GM12874 (cell line): ENCODE data around the gene ELL.

ENCODE experiments used
- TF ChIP-seq, protein P1 (sequence below): IDR thresholded peaks from 2 replicates; pipeline ENCODE4 v1.5.1; 2011; ENCODE audit warnings: low read depth, mild to moderate bottlenecking, control low read depth, low read length, moderate library complexity; ENCODE audit not compliant: insufficient read depth

ELL gene

DNA sequence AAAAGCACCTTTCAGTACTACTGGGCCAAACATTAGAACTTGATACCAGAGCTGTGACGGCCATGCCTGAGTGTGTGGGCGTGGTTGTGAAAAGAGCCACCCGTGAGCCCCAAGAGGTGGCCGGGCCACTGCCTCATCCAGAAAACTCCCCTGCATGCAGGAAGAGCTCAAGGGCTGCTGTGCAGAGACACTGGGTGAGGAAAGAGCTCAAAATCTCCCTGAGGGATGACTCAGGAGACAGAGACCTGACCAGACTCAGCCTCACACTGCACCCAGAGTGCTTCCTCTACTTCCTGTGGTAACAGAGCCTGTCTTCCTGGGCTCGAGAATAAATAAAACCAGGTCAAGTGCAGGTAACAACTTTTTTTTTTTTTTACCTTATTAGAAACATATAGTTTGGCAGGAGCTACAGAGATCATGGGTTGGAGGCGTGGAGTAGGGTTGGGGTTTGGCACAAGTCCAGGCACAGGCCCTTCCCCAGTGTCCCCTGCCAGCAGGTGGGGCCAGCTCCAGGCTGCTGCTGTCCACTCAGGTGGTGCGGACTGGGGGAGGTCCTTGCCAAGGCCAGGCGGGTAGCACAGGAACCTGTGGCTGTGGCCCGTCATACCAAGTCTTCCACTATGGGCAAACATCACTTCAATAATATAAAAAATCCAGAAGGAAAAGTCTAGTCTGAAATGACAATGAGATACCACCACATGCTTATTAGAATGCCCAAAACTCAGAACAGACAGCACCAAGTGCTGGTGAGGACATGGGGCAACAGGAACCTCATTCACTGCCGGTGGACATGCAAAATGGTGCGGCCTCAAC lies 25.5 kb downstream of the ELL start:
- TF ChIP-seq, protein P1, sequence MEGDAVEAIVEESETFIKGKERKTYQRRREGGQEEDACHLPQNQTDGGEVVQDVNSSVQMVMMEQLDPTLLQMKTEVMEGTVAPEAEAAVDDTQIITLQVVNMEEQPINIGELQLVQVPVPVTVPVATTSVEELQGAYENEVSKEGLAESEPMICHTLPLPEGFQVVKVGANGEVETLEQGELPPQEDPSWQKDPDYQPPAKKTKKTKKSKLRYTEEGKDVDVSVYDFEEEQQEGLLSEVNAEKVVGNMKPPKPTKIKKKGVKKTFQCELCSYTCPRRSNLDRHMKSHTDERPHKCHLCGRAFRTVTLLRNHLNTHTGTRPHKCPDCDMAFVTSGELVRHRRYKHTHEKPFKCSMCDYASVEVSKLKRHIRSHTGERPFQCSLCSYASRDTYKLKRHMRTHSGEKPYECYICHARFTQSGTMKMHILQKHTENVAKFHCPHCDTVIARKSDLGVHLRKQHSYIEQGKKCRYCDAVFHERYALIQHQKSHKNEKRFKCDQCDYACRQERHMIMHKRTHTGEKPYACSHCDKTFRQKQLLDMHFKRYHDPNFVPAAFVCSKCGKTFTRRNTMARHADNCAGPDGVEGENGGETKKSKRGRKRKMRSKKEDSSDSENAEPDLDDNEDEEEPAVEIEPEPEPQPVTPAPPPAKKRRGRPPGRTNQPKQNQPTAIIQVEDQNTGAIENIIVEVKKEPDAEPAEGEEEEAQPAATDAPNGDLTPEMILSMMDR: no peak

DNA sequence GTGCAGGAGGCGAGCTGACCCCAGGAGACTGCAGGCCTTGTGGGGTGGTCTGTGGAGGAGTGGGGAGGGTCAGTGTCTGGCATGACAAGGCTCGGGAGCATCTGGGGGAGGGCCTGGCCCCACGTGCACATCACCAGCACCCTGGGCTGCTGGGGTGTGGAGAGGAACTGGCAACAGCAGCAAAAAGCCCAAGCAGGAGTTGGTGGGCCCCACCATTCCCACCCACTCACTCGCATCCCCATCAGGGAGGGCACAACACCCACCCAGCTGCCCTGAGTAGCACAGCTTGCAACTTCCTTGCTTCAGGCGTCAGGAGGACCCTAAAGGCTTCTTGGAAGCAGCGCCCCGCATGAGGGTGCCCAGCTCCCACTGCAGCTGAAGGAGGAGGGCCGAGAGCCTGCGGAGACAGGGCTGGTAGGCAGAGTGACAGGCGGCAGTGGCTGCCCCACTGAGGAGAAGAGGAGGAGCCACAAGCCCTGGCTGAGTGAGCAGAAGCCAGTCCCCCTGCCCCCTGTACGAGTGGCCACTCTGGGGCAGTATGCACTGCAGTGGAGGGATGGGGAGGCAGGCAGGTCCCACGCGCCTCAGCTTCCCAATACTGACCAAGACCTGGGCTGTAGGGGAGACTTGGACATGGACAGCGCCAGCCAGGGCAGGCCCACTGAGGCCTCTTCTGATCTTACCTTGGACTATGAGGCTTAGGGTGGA lies 26.5 kb downstream of the ELL start:
- TF ChIP-seq, protein P1: no peak

DNA sequence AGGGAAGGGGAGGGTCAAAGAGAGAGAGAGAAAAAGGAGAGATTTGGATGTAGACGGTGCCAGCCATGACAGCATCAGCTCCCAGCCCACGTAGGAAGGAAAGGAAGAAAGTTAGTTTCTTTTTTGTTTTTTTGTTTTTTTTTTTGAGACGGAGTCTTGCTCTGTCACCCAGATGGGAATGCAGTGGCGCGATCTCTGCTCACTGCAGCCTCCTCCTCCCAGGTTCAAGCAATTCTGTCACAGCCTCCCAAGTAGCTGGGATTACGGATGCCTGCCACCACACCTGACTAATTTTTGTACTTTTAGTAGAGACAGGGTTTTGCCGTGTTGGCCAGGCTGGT lies 27.6 kb downstream of the ELL start:
- TF ChIP-seq, protein P1: no peak

DNA sequence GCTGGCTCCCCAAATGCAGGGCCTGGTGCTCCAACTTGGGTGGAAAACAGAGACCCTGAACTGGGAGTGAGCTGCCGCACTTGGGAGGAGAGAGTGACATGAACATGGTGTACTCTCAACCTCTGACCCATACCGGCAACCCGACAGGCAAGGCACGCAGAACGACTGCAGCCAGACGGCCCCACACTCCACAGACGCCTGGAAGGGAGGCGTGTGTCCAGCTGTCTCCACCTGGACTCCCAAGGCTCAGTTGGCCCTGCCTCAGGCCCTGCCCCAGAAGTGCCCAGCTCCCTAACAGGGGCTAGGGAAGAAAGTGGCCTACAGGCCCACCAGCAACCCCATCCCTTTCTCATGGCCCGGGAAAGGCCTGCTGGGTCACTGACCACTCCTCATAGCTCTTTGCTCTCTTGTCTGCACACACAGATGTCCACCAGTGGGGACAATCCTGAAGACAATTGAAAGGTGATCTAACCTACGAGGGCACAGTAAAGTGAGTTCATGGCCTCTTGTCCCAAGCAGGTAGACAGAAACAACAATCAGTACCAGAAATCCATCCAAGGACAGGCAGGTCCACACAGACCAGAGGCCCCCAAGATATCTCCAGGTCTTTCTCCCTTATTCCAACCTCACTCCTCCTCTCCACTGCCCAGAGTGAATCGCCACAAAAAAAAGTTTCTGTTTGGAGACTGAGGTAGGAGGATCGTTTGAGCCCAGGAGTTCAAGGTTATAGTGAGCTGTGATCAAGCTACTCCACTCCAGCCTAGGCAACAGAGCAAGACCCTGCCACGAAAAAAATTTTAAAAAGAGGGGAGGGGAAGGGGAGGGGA lies 28.2 kb downstream of the ELL start:
- TF ChIP-seq, protein P1: no peak

DNA sequence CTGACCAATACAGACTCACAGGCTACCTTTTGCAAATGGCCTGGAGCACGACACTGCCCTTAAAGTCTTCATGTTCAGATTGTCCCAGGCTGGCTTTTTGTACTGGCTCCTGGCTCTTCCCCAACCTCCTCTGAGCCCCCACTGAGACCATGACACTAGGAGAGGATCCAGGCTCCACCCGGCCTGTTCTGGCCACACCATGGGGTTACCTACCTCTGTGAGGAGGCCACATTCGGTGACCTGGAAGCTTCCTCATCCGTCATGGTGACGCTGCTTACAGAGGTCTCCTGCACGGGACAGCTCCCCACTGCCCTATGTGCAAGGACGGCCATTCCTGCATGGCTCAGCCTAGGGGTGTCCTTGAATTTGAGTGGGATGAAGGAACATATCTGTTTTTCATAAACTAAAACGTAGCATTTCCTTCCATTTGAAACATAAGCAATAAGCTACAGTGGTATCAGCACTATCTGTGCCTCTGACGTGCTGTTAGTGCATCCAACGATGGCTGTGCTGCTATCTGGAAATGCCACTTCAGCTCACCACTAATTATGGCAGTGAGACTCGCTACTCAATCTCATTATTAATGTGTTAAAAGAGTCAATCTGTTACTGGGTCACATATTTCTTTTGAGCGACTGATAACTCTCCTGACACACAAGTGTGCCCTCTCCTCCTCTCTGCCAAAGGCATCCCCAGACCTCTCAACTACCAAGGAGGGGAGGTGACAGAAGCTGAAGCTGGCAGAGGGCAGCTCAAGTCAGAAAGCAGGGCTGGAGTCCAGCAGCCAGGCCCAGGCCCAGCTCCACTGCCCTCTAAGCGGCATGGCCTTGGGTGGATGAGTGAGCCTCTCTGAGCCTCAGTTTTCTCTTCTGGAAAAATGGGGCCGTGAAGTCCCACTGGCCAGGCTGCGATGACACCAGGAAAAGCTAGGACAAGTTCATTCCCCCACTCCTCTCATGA lies 29.6 kb downstream of the ELL start:
- TF ChIP-seq, protein P1: no peak

DNA sequence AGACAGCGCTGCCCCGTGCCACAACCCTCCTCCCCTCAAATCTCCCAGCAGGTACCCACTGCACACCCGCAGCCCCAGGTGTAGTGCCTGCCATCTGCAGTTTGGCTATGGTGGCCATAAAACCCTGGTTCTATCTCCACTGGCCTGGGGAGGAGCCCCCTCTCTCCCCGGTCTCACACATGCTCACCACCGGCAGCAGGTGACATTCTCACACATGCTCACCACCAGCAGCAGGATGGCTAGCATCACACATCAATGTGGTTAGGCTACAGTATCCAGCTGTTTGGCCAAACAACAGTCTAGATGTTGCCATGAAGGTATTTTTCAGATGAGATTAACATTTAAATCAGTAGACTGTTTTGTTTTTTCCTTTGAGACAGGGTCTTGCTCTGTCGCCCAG lies 31.1 kb downstream of the ELL start:
- TF ChIP-seq, protein P1: no peak
